Measurements from ENCODE around the gene TYSND1.

GRCh38 chr10:70175516-70175915, 29.0 kb upstream of the TYSND1 start:
- TF ChIP-seq, protein P1, sequence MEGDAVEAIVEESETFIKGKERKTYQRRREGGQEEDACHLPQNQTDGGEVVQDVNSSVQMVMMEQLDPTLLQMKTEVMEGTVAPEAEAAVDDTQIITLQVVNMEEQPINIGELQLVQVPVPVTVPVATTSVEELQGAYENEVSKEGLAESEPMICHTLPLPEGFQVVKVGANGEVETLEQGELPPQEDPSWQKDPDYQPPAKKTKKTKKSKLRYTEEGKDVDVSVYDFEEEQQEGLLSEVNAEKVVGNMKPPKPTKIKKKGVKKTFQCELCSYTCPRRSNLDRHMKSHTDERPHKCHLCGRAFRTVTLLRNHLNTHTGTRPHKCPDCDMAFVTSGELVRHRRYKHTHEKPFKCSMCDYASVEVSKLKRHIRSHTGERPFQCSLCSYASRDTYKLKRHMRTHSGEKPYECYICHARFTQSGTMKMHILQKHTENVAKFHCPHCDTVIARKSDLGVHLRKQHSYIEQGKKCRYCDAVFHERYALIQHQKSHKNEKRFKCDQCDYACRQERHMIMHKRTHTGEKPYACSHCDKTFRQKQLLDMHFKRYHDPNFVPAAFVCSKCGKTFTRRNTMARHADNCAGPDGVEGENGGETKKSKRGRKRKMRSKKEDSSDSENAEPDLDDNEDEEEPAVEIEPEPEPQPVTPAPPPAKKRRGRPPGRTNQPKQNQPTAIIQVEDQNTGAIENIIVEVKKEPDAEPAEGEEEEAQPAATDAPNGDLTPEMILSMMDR (IDR thresholded peaks at IDR 0.05), result no peak
- no peak for TF ChIP-seq POLR2A (IDR thresholded peaks at IDR 0.05)

Measured in esophagus squamous epithelium (tissue), 4 donors.